AG04450 (cell line): ENCODE measurements around the gene MAP3K15. TPM values are rescaled to one million over a fixed set of nuclear protein-coding genes. Genes with fewer than 3 reads are reported as not detected.

ENCODE experiments used
- CTCF ChIA-PET: fragments of 300-600, 350-600 bp; formaldehyde crosslinking; extraction: SDS; loops from one replicate; lab custom pipeline; 2022; ENCODE audit warnings: antibody characterized with exemption, inconsistent platforms; lab: Charles Lee
- POLR2A ChIA-PET: fragments of 350-600 bp; formaldehyde crosslinking; extraction: SDS; loops from one replicate; lab custom pipeline; 2021; ENCODE audit warnings: antibody characterized with exemption, inconsistent platforms; lab: Yijun Ruan, JAX
- DNase-seq: peaks from one replicate; pipeline ENCODE4 v3.0.0-alpha.2; 2011; ENCODE audit warnings: low read depth, low spot score
- H3K27ac ChIP-seq: one replicate; pipeline ENCODE4 v1.5.1; 2012; ENCODE audit warnings: low read depth, low read length, control low read depth
- H3K27me3 ChIP-seq: one replicate; pipeline ENCODE4 v1.6.0; 2012; ENCODE audit warnings: low read length; ENCODE audit not compliant: control insufficient read depth, insufficient read depth
- H3K4me3 ChIP-seq: 2 replicates; pipeline ENCODE4 v1.5.1; 2011; ENCODE audit warnings: mild to moderate bottlenecking, low read depth, low read length, control low read depth
- H3K9me3 ChIP-seq: 2 replicates; pipeline ENCODE4 v1.5.1; 2012; ENCODE audit warnings: low read length; ENCODE audit not compliant: control insufficient read depth, insufficient read depth
- CTCF ChIP-seq: IDR thresholded peaks from 2 replicates; pipeline ENCODE4 v1.5.1; 2011; ENCODE audit warnings: low read depth, low read length, control low read depth, inconsistent platforms
- polyA plus RNA-seq: library from polyadenylated mRNA; depleted of rRNA; stranded (reverse); fragments of >200 nt; gene quantifications from 2 replicates; pipeline ENCODE4 v1.2.3, GENCODE V29; 2011

Gene MAP3K15
- polyA plus RNA-seq, 1 experiment = 0.35 TPM

DNA sequence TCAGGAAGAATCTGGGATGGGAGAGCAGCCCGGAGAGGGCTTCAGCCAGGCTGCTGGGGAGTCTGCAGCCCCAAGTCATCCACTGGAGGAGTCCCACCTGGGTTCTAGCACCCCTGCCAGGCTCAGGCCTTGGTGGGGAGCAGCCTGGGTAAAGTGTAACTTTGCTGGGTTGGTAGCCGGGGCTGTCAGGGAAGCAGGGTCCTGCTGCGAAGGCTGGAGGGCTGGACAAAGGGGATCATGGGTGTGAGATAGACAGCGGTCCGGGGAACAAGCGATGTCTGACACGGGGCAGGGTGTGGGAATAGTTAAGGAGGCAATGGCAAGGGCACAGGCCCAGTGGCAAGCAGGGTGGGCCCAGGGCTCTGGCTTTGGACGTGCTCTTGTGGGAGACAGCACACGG lies 134.0 kb downstream of the MAP3K15 start:
- no peaks in the 10 kb centered on the region for H3K9me3 ChIP-seq
- CTCF ChIA-PET = interaction anchor here (0.7 to 1.0 kb wide), 2 partner anchors 9 kb away, joined by 3 to 7 read pairs; no protein-coding TSS in a partner anchor
- H3K4me3 ChIP-seq = no peak overlapping the region
- H3K27ac ChIP-seq = no peak overlapping the region
- DNase-seq = no peak
- no peaks in the 10 kb centered on the region for H3K27me3 ChIP-seq
- POLR2A ChIA-PET = no interaction called here
- no peak for TF ChIP-seq CTCF

DNA sequence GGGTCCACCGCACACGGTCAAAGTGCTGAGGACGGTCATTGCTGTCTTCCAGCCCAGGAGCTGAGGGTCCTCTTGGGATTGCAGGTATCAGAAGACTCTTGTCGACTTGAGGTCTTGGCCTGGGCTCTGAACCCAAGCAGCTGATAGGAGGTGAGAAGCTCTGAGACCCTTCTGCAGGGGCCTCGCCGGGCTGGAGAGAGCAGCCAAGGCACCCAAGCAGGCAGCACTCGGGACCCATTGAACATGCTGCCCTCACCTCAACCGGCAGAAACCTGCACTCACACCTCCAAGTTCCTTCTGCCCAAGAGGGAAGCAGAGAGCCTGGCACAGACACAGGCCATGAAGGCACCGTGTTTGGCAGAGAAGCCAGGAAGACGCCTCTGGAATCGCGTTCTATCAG lies 137.5 kb downstream of the MAP3K15 start:
- TF ChIP-seq CTCF = no peak
- no peak overlapping the region for H3K4me3 ChIP-seq
- no peak for DNase-seq
- ChIA-PET POLR2A (no interaction called here), CTCF (no interaction called here)
- no peak overlapping the region for H3K27ac ChIP-seq
- no peaks in the 10 kb centered on the region for H3K27me3 ChIP-seq
- H3K9me3 ChIP-seq = no peaks in the 10 kb centered on the region

DNA sequence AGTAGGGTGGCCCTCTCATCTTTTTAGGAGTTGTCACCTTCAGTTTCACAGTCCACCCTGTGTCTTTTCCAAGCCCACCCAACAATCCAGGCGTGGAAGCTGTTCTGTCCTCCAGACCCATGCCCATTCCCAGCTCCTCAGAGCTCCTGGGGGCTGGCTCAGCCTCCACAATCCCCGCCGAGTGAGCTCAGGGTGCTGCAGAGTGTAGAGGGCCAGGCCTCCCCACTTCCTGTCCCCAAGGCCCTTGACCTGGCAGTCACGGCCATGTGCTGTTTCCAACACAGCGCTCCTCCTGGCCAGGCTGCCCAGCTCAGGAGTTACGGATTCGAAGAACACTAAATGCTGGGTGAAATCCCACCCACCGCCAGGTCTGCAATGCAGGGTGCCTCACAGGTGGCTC lies 139.8 kb downstream of the MAP3K15 start:
- Histone ChIP-seq H3K27me3 (no peaks in the 10 kb centered on the region), H3K4me3 (no peak overlapping the region), H3K9me3 (no peaks in the 10 kb centered on the region), H3K27ac (no peak overlapping the region)
- ChIA-PET CTCF (no interaction called here), POLR2A (no interaction called here)
- no peak for DNase-seq
- no peak for TF ChIP-seq CTCF

- Histone ChIP-seq H3K9me3 (no peaks in the 10 kb centered on the region), H3K27me3 (no peaks in the 10 kb centered on the region), H3K4me3 (no peak overlapping the region), H3K27ac (no peak overlapping the region)
- POLR2A ChIA-PET = no interaction called here
- DNase-seq = no peak
- no peak for TF ChIP-seq CTCF
- CTCF ChIA-PET = no interaction called here
Observed at GRCh38 chrX:19373351-19373891, 141.9 kb downstream of the MAP3K15 start.

DNA sequence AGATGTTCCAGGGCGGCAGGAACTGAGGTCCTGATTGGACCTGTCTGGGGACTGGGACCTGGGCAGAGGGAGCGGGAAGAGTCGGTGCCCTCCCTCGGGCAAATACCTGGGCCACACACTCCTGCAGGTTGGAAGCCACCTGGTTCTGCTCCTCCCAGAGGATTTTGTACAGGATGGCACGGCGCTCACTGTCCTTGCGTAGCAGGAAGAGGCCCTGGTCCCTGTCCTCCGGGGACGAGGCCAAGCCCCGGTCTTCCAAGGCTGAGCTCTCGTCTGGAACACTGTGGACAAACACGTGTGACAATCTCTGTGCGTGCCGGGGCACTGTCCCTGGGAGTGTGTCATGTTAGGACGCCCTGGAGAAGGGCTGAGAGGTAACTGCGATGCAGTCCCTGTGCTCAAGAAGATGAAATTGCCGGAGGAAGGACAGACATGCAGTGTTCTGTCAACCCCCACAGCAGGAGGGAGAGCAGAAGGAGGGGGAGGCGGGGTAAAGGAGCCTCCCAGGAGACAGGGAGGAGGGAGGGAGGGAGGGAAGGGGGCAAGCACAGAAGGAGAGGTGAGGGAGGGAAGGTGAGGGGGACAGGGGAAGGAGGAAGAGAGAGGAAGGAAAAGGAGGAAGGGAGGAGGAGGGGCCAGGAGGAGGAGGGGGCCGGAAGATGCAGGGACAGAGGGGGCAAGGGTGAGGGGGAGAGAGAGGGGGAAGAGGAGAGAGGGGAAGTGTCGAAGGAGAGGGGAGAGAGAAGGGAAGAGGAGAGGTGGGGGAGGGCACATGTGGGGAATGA lies 142.6 kb downstream of the MAP3K15 start:
- CTCF ChIA-PET = interaction anchor here (0.9 to 2.6 kb wide), 10 partner anchors 9 to 695 kb away, joined by 3 to 36 read pairs (median 6); no protein-coding TSS in a partner anchor

More for the DNA sequence above, 142.6 kb downstream of the MAP3K15 start:
- Histone ChIP-seq H3K4me3 (peak overlapping the region; percentile 55), H3K9me3 (no peaks in the 10 kb centered on the region), H3K27ac (no peak overlapping the region), H3K27me3 (no peaks in the 10 kb centered on the region)
- no peak for TF ChIP-seq CTCF
- DNase-seq = no peak
- POLR2A ChIA-PET = no interaction called here
